22Rv1 (cell line): ENCODE results near the gene BABAM2.
A peak's percentile ranks its signal among the peaks of the same experiment; 100 is the strongest.

Source experiments
- H3K27ac ChIP-seq: fragments of 450-650 bp; 2 replicates; pipeline ENCODE4 v1.5.1; 2017
- CTCF ChIP-seq: fragments of 450-650 bp; IDR thresholded peaks from 2 replicates; pipeline ENCODE4 v1.5.1; 2017; ENCODE audit warnings: mild to moderate bottlenecking
- ZFX ChIP-seq: fragments of 450-650 bp; IDR thresholded peaks from 2 replicates; pipeline ENCODE4 v1.6.1; 2017; ENCODE audit warnings: antibody characterized with exemption, borderline replicate concordance

Gene BABAM2

GRCh38 chr2:28153851-28154250 lies 263.3 kb downstream of the BABAM2 start:
- no peak overlapping the region for H3K27ac ChIP-seq
- no peak for TF ChIP-seq CTCF
- TF ChIP-seq ZFX, result no peak

GRCh38 chr2:28155086-28155485 lies 264.6 kb downstream of the BABAM2 start:
- TF ChIP-seq CTCF, result no peak
- no peak for TF ChIP-seq ZFX
- no peak overlapping the region for H3K27ac ChIP-seq

GRCh38 chr2:28155627-28156026 lies 265.1 kb downstream of the BABAM2 start:
- peak; percentile 76 for TF ChIP-seq CTCF
- TF ChIP-seq ZFX, result no peak
- no peak overlapping the region for H3K27ac ChIP-seq

- H3K27ac ChIP-seq, result no peak overlapping the region
- TF ChIP-seq CTCF, result no peak
- TF ChIP-seq ZFX, result no peak
Observed at GRCh38 chr2:28158791-28159190, 268.3 kb downstream of the BABAM2 start.

GRCh38 chr2:28160986-28161425 lies 270.5 kb downstream of the BABAM2 start:
- H3K27ac ChIP-seq, result no peak overlapping the region

GRCh38 chr2:28161466-28161865 lies 270.9 kb downstream of the BABAM2 start:
- H3K27ac ChIP-seq, result no peak overlapping the region
- no peak for TF ChIP-seq ZFX
- no peak for TF ChIP-seq CTCF

More at GRCh38 chr2:28160986-28161425, 270.5 kb downstream of the BABAM2 start:
- TF ChIP-seq ZFX (no peak), CTCF (no peak)

- no peak overlapping the region for H3K27ac ChIP-seq
- TF ChIP-seq ZFX (no peak), CTCF (no peak)
Observed at GRCh38 chr2:28162564-28162963, 272.0 kb downstream of the BABAM2 start.
